SK-N-MC (cell line): ENCODE results near the gene ZFYVE21.

Experiments
- DNase-seq: peaks from one replicate; pipeline ENCODE4 v3.0.0-alpha.2; 2011; ENCODE audit warnings: low read depth, low spot score
- H3K27ac ChIP-seq: fragments of 200-600 bp; sonication (generic); 2 replicates; pipeline ENCODE4 v1.5.1; 2016; ENCODE audit warnings: mixed run types
- H3K36me3 ChIP-seq: fragments of 200-600 bp; sonication (generic); 2 replicates; pipeline ENCODE4 v1.6.1; 2017; ENCODE audit warnings: antibody characterized with exemption, low read length, mixed read lengths; ENCODE audit not compliant: insufficient read depth
- H3K4me3 ChIP-seq: fragments of 200-600 bp; sonication (generic); 2 replicates; pipeline ENCODE4 v1.5.1; 2016
- H3K9ac ChIP-seq: fragments of 200-600 bp; sonication (generic); 2 replicates; pipeline ENCODE4 v1.8.0; 2017; ENCODE audit warnings: mixed run types, mixed read lengths; ENCODE audit not compliant: insufficient read length
- H3K9me3 ChIP-seq: fragments of 200-600 bp; sonication (generic); 2 replicates; pipeline ENCODE4 v1.6.1; 2017; ENCODE audit warnings: low read depth, mild to moderate bottlenecking, antibody characterized with exemption, low read length, moderate library complexity, mixed read lengths
- EZH2 ChIP-seq: fragments of 200-600 bp; sonication (generic); IDR thresholded peaks from one replicate; pipeline ENCODE4 v1.6.1; 2017; ENCODE audit warnings: antibody characterized with exemption
- FOXP2 ChIP-seq: optimal IDR thresholded peaks from 2 replicates; pipeline ENCODE3; 2011; ENCODE audit warnings: mild to moderate bottlenecking, moderate library complexity; ENCODE audit not compliant: insufficient read depth; ENCODE audit errors: extremely low read length, control extremely low read depth
- POLR2AphosphoS5 ChIP-seq: IDR thresholded peaks from 2 replicates; pipeline ENCODE4 v1.6.1; 2012; ENCODE audit warnings: mild to moderate bottlenecking, low read depth, low read length, borderline replicate concordance

ZFYVE21 gene

DNA sequence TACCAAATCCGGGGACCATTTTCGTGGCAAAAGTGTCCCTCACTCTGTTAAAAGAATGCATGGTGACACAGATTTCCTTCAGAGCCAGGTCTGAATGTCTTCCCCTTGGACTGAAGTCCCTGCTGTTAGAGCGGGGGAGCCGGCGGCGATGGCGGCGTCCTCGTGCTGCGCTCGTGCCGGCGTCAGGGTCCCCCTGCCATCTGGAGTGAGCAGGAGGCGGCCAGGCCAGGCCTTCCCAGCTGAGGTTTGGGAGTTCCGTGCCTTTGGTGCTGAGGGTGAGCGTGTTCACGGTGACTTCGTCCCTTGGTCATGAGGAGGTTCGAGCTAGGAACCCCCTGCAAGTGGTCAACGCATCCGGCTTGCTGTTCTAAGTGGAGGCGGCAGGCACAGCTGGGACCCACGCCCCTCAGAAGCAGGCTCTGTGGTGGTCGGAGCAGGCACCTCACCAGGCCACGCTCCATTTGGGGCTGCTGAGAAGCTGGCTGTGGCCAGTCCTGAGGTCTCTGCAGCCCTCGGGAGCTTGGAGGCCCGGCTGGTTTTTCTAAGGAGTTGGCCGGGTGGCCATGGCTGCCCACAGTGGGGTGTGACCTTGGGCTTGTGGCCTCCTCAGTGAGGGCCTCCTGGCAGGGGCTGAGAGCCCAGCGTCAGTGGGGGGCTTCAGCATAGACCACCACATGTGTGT lies 9.5 kb downstream of the ZFYVE21 start:
- Histone ChIP-seq H3K9me3 (no peaks in the 10 kb centered on the region), H3K36me3 (peaks cover 24% of the 10 kb centered on the region), H3K9ac (no peak overlapping the region), H3K27ac (no peak overlapping the region), H3K4me3 (no peak overlapping the region)
- TF ChIP-seq FOXP2, result no peak
- no peak for DNase-seq

DNA sequence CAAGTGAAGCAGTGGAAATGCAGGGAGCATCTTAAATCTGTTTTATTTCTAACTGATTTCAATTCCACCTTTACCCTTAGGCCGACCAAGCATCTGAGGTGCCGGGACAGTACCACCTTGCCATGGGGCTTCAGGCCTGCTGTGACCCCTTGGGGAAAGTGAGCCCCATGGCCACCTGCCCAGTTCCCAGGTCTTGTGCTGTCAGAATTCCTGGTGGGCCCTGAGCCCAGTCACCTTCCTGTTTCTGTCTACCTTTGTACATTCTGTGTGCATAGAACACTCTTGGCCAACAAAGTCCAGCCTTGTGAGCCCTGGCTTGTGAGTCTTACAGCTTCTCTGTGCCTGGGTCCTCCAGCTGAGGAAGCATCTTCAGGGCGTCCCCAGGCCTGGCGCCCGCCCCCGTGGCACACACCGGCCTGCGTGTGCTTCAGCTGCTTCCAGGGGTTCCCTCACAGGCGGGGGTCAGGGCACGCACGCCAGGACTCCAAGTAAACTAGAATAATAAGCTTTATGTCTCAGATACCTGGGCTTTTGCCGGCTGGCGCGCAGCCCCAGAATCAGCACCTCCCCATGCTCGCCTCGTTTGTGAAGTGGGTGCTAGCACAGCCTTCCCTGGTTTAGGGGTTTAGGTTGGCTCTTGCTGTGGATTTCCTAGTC lies 10.3 kb downstream of the ZFYVE21 start:
- Histone ChIP-seq H3K36me3 (peaks cover 27% of the 10 kb centered on the region), H3K4me3 (no peak overlapping the region), H3K9me3 (no peaks in the 10 kb centered on the region), H3K9ac (no peak overlapping the region), H3K27ac (no peak overlapping the region)
- DNase-seq, result no peak
- TF ChIP-seq EZH2 (no peak), POLR2AphosphoS5 (no peak), FOXP2 (no peak)

- no peaks in the 10 kb centered on the region for H3K9me3 ChIP-seq
- TF ChIP-seq POLR2AphosphoS5 (no peak), FOXP2 (no peak), EZH2 (no peak)
- H3K9ac ChIP-seq, result no peak overlapping the region
- H3K27ac ChIP-seq, result no peak overlapping the region
- peaks cover 28% of the 10 kb centered on the region for H3K36me3 ChIP-seq
- no peak overlapping the region for H3K4me3 ChIP-seq
- DNase-seq, result no peak
Measured at GRCh38 chr14:103726474-103726873, 10.9 kb downstream of the ZFYVE21 start.

DNA sequence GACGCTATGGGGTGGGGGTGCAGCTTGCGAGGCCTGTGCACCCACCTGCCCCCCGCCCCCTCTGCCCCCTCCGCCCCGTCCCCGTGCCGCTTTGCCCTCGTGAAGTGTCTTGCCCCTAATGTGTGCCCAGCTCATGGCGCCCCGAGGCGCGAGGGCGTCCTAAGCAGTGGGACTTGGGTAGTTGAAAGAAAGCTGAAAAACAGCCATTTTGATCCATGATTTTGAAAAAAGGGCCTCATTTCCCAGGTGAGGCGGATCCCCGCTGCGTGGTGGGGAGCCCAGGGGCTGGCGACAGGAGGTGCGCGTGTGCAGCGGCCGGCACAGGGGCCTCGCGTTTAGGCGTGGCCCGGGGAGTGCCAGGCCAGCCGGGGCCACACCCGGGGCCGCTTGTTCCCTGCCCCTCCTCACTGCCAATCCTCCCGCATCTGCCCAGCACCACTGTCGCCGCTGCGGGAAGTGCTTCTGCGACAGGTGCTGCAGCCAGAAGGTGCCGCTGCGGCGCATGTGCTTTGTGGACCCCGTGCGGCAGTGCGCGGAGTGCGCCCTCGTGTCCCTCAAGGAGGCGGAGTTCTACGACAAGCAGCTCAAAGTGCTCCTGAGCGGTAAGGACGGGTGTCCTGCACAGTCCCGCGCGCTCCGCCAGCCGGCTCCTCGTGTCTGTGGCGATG lies 11.8 kb downstream of the ZFYVE21 start:
- Histone ChIP-seq H3K27ac (no peak overlapping the region), H3K4me3 (no peak overlapping the region), H3K9me3 (no peaks in the 10 kb centered on the region), H3K9ac (no peak overlapping the region), H3K36me3 (peaks cover 33% of the 10 kb centered on the region)
- no peak for TF ChIP-seq FOXP2
- TF ChIP-seq EZH2, result no peak
- no peak for TF ChIP-seq POLR2AphosphoS5
- DNase-seq, result no peak

DNA sequence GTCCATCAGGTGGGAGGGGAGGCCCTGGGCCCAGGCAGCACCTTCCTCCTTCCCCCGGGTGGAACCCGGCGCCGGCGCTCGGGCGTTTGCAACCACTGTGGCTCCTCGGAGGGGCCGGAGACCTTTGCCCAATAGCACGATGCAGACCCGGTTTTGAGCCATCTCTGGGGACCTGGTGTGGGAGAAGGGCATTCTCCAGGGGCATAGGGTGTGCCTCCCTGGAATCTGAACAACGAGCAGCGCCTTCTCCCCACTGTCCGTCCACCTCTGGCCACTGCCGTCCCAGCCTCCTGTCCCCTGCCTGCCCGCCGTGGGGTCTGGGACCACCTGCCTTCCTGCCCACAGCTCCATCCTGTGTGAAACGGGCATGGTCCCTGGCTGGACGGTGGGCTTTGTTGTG lies 12.5 kb downstream of the ZFYVE21 start:
- H3K36me3 ChIP-seq, result peaks cover 37% of the 10 kb centered on the region
- H3K27ac ChIP-seq, result no peak overlapping the region
- no peak for DNase-seq
- H3K4me3 ChIP-seq, result no peak overlapping the region
- H3K9ac ChIP-seq, result no peak overlapping the region
- no peaks in the 10 kb centered on the region for H3K9me3 ChIP-seq
- TF ChIP-seq POLR2AphosphoS5 (no peak), FOXP2 (no peak), EZH2 (no peak)

DNA sequence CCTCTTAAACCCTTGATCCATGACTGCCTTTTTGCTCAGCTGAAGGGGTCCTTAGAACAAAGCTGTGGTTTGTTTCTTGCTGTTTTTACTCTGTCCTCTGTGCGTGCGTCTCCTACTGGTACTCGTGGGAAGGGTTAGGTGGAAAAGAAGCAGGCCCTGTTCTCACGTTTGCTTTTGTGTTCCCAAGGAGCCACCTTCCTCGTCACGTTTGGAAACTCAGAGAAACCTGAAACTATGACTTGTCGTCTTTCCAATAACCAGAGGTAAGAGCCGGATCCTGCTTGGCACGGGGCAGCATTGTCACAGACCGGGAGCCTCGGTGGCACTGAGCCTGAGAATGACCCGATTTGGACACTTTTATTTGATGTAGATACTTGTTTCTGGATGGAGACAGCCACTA lies 13.1 kb downstream of the ZFYVE21 start:
- H3K27ac ChIP-seq, result 0 out of 2 replicates have a peak overlapping the region, but pooled peaks have one; percentile 19
- H3K36me3 ChIP-seq, result peaks cover 43% of the 10 kb centered on the region
- H3K4me3 ChIP-seq, result no peak overlapping the region
- no peak overlapping the region for H3K9ac ChIP-seq
- H3K9me3 ChIP-seq, result no peaks in the 10 kb centered on the region
- DNase-seq, result no peak
- no peak for TF ChIP-seq EZH2
- no peak for TF ChIP-seq POLR2AphosphoS5

DNA sequence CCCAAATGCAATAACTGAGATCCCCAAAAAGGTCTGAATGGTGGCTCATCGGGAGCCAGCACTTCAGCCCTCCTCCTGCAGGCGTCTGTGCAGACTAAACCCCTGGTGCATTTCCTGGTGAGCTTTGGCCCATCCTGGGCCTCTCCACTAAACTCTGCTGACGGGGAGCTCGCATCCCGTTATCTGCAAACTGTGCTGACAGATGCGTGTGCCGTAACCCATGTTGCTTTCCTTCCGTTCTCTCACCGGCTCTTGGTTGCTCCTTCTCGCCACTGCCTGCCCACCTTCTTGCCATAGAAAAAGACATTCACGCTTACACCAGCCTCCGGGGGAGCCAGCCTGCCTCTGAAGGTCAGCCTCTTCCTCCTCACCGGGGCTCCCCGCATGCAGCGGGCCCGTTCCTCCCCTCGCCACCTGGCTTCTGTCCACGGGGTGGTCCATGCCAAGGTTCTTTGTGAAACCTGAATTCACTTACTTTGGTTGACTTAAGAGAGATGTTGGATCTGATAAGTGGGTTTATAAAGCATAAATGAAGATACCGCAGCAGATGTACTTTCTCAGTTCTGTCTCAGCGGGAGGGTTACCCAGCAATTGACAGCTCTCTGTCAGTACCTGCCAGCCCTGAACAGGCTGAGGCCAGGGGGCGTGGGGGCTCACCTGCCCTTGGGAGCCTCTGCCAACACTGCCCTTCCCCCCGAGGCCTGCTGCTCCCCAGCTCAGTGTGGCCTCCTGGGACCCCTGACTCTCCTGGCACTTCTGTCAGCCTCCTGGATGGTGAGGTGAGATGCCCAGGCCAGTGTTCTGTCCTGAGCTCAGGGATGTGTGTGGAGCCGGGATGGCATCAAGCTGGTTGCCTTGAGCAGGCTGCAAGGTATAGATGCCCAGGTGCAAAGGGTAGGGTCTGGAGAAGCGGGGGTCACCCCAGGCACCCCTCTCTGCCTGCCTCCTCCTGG lies 14.2 kb downstream of the ZFYVE21 start:
- Histone ChIP-seq H3K9ac (no peak overlapping the region), H3K9me3 (no peaks in the 10 kb centered on the region), H3K36me3 (peaks cover 48% of the 10 kb centered on the region), H3K27ac (no peak overlapping the region), H3K4me3 (no peak overlapping the region)
- TF ChIP-seq POLR2AphosphoS5, result peak; percentile 12; the same call in 1 of the 2 replicates
- TF ChIP-seq FOXP2, result no peak
- no peak for TF ChIP-seq EZH2
- no peak for DNase-seq

GRCh38 chr14:103730490-103731035 lies 15.0 kb downstream of the ZFYVE21 start:
- no peak overlapping the region for H3K27ac ChIP-seq
- no peak overlapping the region for H3K9ac ChIP-seq
- no peaks in the 10 kb centered on the region for H3K9me3 ChIP-seq
- TF ChIP-seq EZH2 (no peak), FOXP2 (no peak), POLR2AphosphoS5 (no peak; the same call in 1 of the 2 replicates)
- H3K36me3 ChIP-seq, result peaks cover 53% of the 10 kb centered on the region
- H3K4me3 ChIP-seq, result no peak overlapping the region
- DNase-seq, result no peak
